Astrocyte (in vitro differentiated cells and primary cell): ENCODE measurements around the gene KIAA0232. TPM values are rescaled to one million over a fixed set of nuclear protein-coding genes. Genes with fewer than 3 reads are reported as not detected.
"Not testable (repeated sequence)": the region's sequence is repeated elsewhere in the genome, so short reads cannot be mapped to it uniquely, and the experiment has no call there.

Source experiments
- DNase-seq: peaks from one replicate; pipeline ENCODE4 v3.0.0-alpha.2; 2010; ENCODE audit warnings: low read depth
- FAIRE-seq: peaks from 2 replicates; lab custom pipeline; 2011; peaks lifted over from hg19 to GRCh38; lab: Jason Lieb, UNC
- H2AFZ ChIP-seq: 2 replicates; pipeline ENCODE4 v1.6.0; 2012; ENCODE audit warnings: low read depth, low read length, inconsistent platforms
- H3K27ac ChIP-seq: 2 replicates; pipeline ENCODE4 v1.5.1; 2011; ENCODE audit warnings: low read depth, low read length, inconsistent platforms
- H3K27me3 ChIP-seq: 2 replicates; pipeline ENCODE4 v1.6.0; 2011; ENCODE audit warnings: low read length, inconsistent platforms; ENCODE audit not compliant: insufficient read depth
- H3K36me3 ChIP-seq: 2 replicates; pipeline ENCODE4 v1.5.1; 2011; ENCODE audit warnings: low read length, inconsistent platforms; ENCODE audit not compliant: insufficient read depth
- H3K4me1 ChIP-seq: 2 replicates; pipeline ENCODE4 v1.5.1; 2011; ENCODE audit warnings: low read length, inconsistent platforms; ENCODE audit not compliant: insufficient read depth
- H3K4me2 ChIP-seq: 2 replicates; pipeline ENCODE4 v1.6.0; 2012; ENCODE audit warnings: low read length, inconsistent platforms
- H3K4me3 ChIP-seq: 2 replicates; pipeline ENCODE4 v1.5.1; 2011; ENCODE audit warnings: low read depth, mild to moderate bottlenecking, low read length, inconsistent platforms; ENCODE audit not compliant: insufficient read depth
- H3K79me2 ChIP-seq: 2 replicates; pipeline ENCODE4 v1.6.0; 2012; ENCODE audit warnings: mild to moderate bottlenecking, low read length, inconsistent platforms; ENCODE audit not compliant: insufficient read depth
- H3K9ac ChIP-seq: 2 replicates; pipeline ENCODE4 v1.6.0; 2012; ENCODE audit warnings: mild to moderate bottlenecking, low read length, inconsistent platforms
- H3K9me3 ChIP-seq: 2 replicates; pipeline ENCODE4 v1.5.1; 2012; ENCODE audit warnings: low read depth, mild to moderate bottlenecking, low read length, inconsistent platforms; ENCODE audit not compliant: insufficient read depth
- H4K20me1 ChIP-seq: 2 replicates; pipeline ENCODE4 v1.6.0; 2012; ENCODE audit warnings: low read length, inconsistent platforms; ENCODE audit not compliant: insufficient read depth
- H3K27ac Mint-ChIP-seq: one replicate; pipeline ENCODE4 v1.8.0; 2021; ENCODE audit warnings: mild to moderate bottlenecking, mixed read lengths; ENCODE audit not compliant: unreplicated experiment
- H3K27me3 Mint-ChIP-seq: one replicate; pipeline ENCODE4 v1.8.0; 2021; ENCODE audit warnings: low read depth, mixed read lengths; ENCODE audit not compliant: unreplicated experiment
- H3K36me3 Mint-ChIP-seq: one replicate; pipeline ENCODE4 v1.8.0; 2021; ENCODE audit warnings: low read depth, mixed read lengths; ENCODE audit not compliant: unreplicated experiment
- H3K4me1 Mint-ChIP-seq: one replicate; pipeline ENCODE4 v1.8.0; 2021; ENCODE audit warnings: low read depth, mixed read lengths; ENCODE audit not compliant: unreplicated experiment
- H3K4me3 Mint-ChIP-seq: one replicate; pipeline ENCODE4 v1.8.0; 2021; ENCODE audit warnings: mild to moderate bottlenecking, moderate library complexity, mixed read lengths; ENCODE audit not compliant: unreplicated experiment
- H3K9me3 Mint-ChIP-seq: one replicate; pipeline ENCODE4 v1.8.0; 2021; ENCODE audit warnings: mild to moderate bottlenecking, mixed read lengths; ENCODE audit not compliant: unreplicated experiment
- EZH2 ChIP-seq: IDR thresholded peaks from 2 replicates; pipeline ENCODE4 v1.6.1; 2012; ENCODE audit warnings: mild to moderate bottlenecking, low read length, inconsistent platforms; ENCODE audit not compliant: insufficient read depth
- total RNA-seq: library from RNA; stranded (reverse); gene quantifications from 2 replicates; pipeline ENCODE4 v1.2.1, GENCODE V29; 2021
- TF ChIP-seq, protein P1 (sequence below): IDR thresholded peaks from 2 replicates; pipeline ENCODE4 v1.5.1; 2011; ENCODE audit warnings: low read depth, mild to moderate bottlenecking, inconsistent platforms, low read length, moderate library complexity; ENCODE audit not compliant: insufficient read depth

Gene KIAA0232
- total RNA-seq, 1 donor from 2014 or later = 27.6 TPM

GRCh38 chr4:6753891-6754290 is 28.6 kb upstream of the KIAA0232 start:
- H3K79me2 ChIP-seq = no peaks in the 10 kb centered on the region
- Mint-ChIP-seq H3K4me3 (no peak overlapping the region), H3K27me3 (no peaks in the 10 kb centered on the region), H3K4me1 (no peaks in the 10 kb centered on the region), H3K36me3 (no peaks in the 10 kb centered on the region), H3K27ac (no peak overlapping the region), H3K9me3 (peaks cover 3% of the 10 kb centered on the region)
- TF ChIP-seq, protein P1, sequence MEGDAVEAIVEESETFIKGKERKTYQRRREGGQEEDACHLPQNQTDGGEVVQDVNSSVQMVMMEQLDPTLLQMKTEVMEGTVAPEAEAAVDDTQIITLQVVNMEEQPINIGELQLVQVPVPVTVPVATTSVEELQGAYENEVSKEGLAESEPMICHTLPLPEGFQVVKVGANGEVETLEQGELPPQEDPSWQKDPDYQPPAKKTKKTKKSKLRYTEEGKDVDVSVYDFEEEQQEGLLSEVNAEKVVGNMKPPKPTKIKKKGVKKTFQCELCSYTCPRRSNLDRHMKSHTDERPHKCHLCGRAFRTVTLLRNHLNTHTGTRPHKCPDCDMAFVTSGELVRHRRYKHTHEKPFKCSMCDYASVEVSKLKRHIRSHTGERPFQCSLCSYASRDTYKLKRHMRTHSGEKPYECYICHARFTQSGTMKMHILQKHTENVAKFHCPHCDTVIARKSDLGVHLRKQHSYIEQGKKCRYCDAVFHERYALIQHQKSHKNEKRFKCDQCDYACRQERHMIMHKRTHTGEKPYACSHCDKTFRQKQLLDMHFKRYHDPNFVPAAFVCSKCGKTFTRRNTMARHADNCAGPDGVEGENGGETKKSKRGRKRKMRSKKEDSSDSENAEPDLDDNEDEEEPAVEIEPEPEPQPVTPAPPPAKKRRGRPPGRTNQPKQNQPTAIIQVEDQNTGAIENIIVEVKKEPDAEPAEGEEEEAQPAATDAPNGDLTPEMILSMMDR = no peak
- no peak for TF ChIP-seq EZH2
- no peak overlapping the region for H3K27ac ChIP-seq
- no peak for DNase-seq
- no peaks in the 10 kb centered on the region for H3K27me3 ChIP-seq
- no peak for FAIRE-seq
- no peak overlapping the region for H2AFZ ChIP-seq
- H3K4me3 ChIP-seq = no peak overlapping the region
- no peak overlapping the region for H3K4me2 ChIP-seq
- no peaks in the 10 kb centered on the region for H3K9me3 ChIP-seq
- peaks cover 8% of the 10 kb centered on the region for H3K4me1 ChIP-seq
- H4K20me1 ChIP-seq = no peaks in the 10 kb centered on the region
- H3K36me3 ChIP-seq = no peaks in the 10 kb centered on the region
- H3K9ac ChIP-seq = no peak overlapping the region

GRCh38 chr4:6754481-6755087 is 27.9 kb upstream of the KIAA0232 start:
- Mint-ChIP-seq H3K4me1 (no peaks in the 10 kb centered on the region), H3K27me3 (no peaks in the 10 kb centered on the region), H3K9me3 (peaks cover 3% of the 10 kb centered on the region), H3K4me3 (no peak overlapping the region), H3K27ac (no peak overlapping the region), H3K36me3 (no peaks in the 10 kb centered on the region)
- H3K4me1 ChIP-seq = peaks cover 1% of the 10 kb centered on the region
- no peak for TF ChIP-seq EZH2
- TF ChIP-seq, protein P1 = no peak
- no peaks in the 10 kb centered on the region for H3K9me3 ChIP-seq
- no peaks in the 10 kb centered on the region for H3K27me3 ChIP-seq
- no peak overlapping the region for H3K4me2 ChIP-seq
- no peak overlapping the region for H3K4me3 ChIP-seq
- H3K79me2 ChIP-seq = no peaks in the 10 kb centered on the region
- FAIRE-seq = no peak
- H4K20me1 ChIP-seq = no peaks in the 10 kb centered on the region
- no peak for DNase-seq
- H2AFZ ChIP-seq = no peak overlapping the region
- no peaks in the 10 kb centered on the region for H3K36me3 ChIP-seq
- no peak overlapping the region for H3K27ac ChIP-seq
- no peak overlapping the region for H3K9ac ChIP-seq

- Mint-ChIP-seq H3K9me3 (peaks cover 3% of the 10 kb centered on the region), H3K4me3 (no peak overlapping the region), H3K27me3 (no peaks in the 10 kb centered on the region), H3K4me1 (no peaks in the 10 kb centered on the region), H3K36me3 (no peaks in the 10 kb centered on the region), H3K27ac (no peak overlapping the region)
- FAIRE-seq = no peak
- no peak overlapping the region for H3K9ac ChIP-seq
- no peaks in the 10 kb centered on the region for H4K20me1 ChIP-seq
- H3K4me1 ChIP-seq = no peaks in the 10 kb centered on the region
- DNase-seq = no peak
- TF ChIP-seq EZH2 = no peak
- TF ChIP-seq, protein P1 = no peak
- H3K27ac ChIP-seq = no peak overlapping the region
- no peaks in the 10 kb centered on the region for H3K9me3 ChIP-seq
- no peak overlapping the region for H3K4me3 ChIP-seq
- no peak overlapping the region for H2AFZ ChIP-seq
- no peak overlapping the region for H3K4me2 ChIP-seq
- no peaks in the 10 kb centered on the region for H3K27me3 ChIP-seq
- no peaks in the 10 kb centered on the region for H3K79me2 ChIP-seq
- no peaks in the 10 kb centered on the region for H3K36me3 ChIP-seq
Observed at GRCh38 chr4:6755088-6755753, 27.3 kb upstream of the KIAA0232 start.

- not testable (repeated sequence) for H3K4me3 ChIP-seq, H3K27me3 Mint-ChIP-seq, H3K79me2 ChIP-seq, H3K9me3 ChIP-seq, H4K20me1 ChIP-seq, H3K9ac ChIP-seq, H3K27me3 ChIP-seq, H3K4me1 ChIP-seq, DNase-seq, H3K27ac ChIP-seq, H2AFZ ChIP-seq, FAIRE-seq, H3K4me3 Mint-ChIP-seq, H3K36me3 ChIP-seq, H3K27ac Mint-ChIP-seq, H3K36me3 Mint-ChIP-seq, H3K4me1 Mint-ChIP-seq, H3K4me2 ChIP-seq, H3K9me3 Mint-ChIP-seq
Observed at GRCh38 chr4:6756345-6756744, 26.2 kb upstream of the KIAA0232 start.
